Neural progenitor cell (in vitro differentiated cells): ENCODE measurements around the gene DCC. TPM values are rescaled to one million over a fixed set of nuclear protein-coding genes. Genes with fewer than 3 reads are reported as not detected.

Experiments used
- DNase-seq: peaks from one replicate; pipeline ENCODE4 v3.0.0-alpha.2; 2016; ENCODE audit warnings: low spot score
- H2AFZ ChIP-seq: fragments of 200-600 bp; sonication (generic); replicated peaks from 2 replicates; pipeline ENCODE4 v1.6.1; 2016; ENCODE audit warnings: antibody characterized with exemption
- H3F3A ChIP-seq: fragments of 200-600 bp; sonication (generic); 2 replicates; pipeline ENCODE4 v1.6.1; 2016; ENCODE audit warnings: antibody characterized with exemption, low read depth
- H3K27ac ChIP-seq: fragments of 200-600 bp; sonication (generic); 2 replicates; pipeline ENCODE4 v1.5.1; 2016; ENCODE audit warnings: mild to moderate bottlenecking
- H3K27me3 ChIP-seq: fragments of 200-600 bp; sonication (generic); 2 replicates; pipeline ENCODE4 v1.6.1; 2016; ENCODE audit warnings: mild to moderate bottlenecking, moderate library complexity
- H3K36me3 ChIP-seq: fragments of 200-600 bp; sonication (generic); 2 replicates; pipeline ENCODE4 v1.5.1; 2016
- H3K4me1 ChIP-seq: fragments of 200-600 bp; sonication (generic); 2 replicates; pipeline ENCODE4 v1.6.1; 2016; ENCODE audit warnings: mixed run types
- H3K4me2 ChIP-seq: fragments of 200-600 bp; sonication (generic); 2 replicates; pipeline ENCODE4 v1.6.1; 2016
- H3K4me3 ChIP-seq: fragments of 200-600 bp; sonication (generic); 2 replicates; pipeline ENCODE4 v1.5.1; 2016
- H3K79me2 ChIP-seq: fragments of 200-600 bp; sonication (generic); 2 replicates; pipeline ENCODE4 v1.6.1; 2016; ENCODE audit warnings: low read depth
- H3K9ac ChIP-seq: fragments of 200-600 bp; sonication (generic); 2 replicates; pipeline ENCODE4 v1.6.1; 2016
- H3K9me3 ChIP-seq: fragments of 200-600 bp; sonication (generic); 2 replicates; pipeline ENCODE4 v1.5.1; 2016; ENCODE audit warnings: low read depth
- H4K20me1 ChIP-seq: fragments of 200-600 bp; sonication (generic); 2 replicates; pipeline ENCODE4 v1.6.1; 2016; ENCODE audit warnings: low read depth
- H3K27ac Mint-ChIP-seq: 3 replicates; pipeline ENCODE4 v1.8.0; 2021; ENCODE audit warnings: mixed read lengths
- H3K27me3 Mint-ChIP-seq: 2 replicates; pipeline ENCODE4 v1.8.0; 2022; ENCODE audit warnings: low read depth, mild to moderate bottlenecking, inconsistent platforms, moderate library complexity, mixed read lengths; ENCODE audit not compliant: insufficient read depth
- H3K36me3 Mint-ChIP-seq: 3 replicates; pipeline ENCODE4 v1.8.0; 2021; ENCODE audit warnings: mixed read lengths
- H3K4me1 Mint-ChIP-seq: 3 replicates; pipeline ENCODE4 v1.8.0; 2021; ENCODE audit warnings: mixed read lengths
- H3K4me3 Mint-ChIP-seq: 3 replicates; pipeline ENCODE4 v1.8.0; 2021; ENCODE audit warnings: mild to moderate bottlenecking, moderate library complexity, mixed read lengths
- H3K9me3 Mint-ChIP-seq: 3 replicates; pipeline ENCODE4 v1.8.0; 2020; ENCODE audit warnings: mixed read lengths
- EZH2 ChIP-seq: fragments of 200-600 bp; sonication (generic); IDR thresholded peaks from 2 replicates; pipeline ENCODE4 v1.6.1; 2017; ENCODE audit warnings: antibody characterized with exemption, mild to moderate bottlenecking, moderate library complexity
- EZH2phosphoT487 ChIP-seq: fragments of 200-600 bp; sonication (generic); IDR thresholded peaks from 2 replicates; pipeline ENCODE4 v1.6.1; 2017; ENCODE audit warnings: antibody characterized with exemption
- total RNA-seq: library from RNA; depleted of rRNA; stranded (reverse); fragments of >200 nt; gene quantifications from 2 replicates; pipeline ENCODE4 v1.2.3, GENCODE V29; 2015; ENCODE audit warnings: low replicate concordance
- TF ChIP-seq, protein P1 (sequence below): fragments of 200-600 bp; sonication (generic); IDR thresholded peaks from 2 replicates; pipeline ENCODE4 v1.5.1; 2017; ENCODE audit warnings: antibody characterized with exemption, mild to moderate bottlenecking

DCC gene
- total RNA-seq, 1 donor from 2014 or later: 0.41 TPM

DNA sequence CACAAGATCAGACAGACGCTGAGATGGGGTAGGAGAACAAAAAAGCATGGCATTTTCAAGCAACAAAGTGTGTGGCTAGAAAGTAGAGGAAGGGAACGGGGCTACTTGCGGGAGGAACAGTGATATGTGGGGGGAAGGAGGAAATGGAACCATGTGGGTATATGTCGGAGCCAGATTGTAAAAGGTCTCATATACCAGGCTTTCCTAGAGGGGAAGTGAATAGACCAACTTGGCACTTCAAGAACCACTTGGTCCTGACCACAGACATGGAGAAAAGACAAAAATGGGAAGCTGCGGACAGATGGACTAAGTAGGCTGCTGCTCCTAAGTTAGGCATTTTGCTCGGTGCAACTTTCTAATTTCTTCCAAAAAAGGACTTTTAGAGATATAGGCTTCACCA is 196.0 kb downstream of the DCC start:
- no peak for TF ChIP-seq EZH2phosphoT487
- TF ChIP-seq, protein P1, sequence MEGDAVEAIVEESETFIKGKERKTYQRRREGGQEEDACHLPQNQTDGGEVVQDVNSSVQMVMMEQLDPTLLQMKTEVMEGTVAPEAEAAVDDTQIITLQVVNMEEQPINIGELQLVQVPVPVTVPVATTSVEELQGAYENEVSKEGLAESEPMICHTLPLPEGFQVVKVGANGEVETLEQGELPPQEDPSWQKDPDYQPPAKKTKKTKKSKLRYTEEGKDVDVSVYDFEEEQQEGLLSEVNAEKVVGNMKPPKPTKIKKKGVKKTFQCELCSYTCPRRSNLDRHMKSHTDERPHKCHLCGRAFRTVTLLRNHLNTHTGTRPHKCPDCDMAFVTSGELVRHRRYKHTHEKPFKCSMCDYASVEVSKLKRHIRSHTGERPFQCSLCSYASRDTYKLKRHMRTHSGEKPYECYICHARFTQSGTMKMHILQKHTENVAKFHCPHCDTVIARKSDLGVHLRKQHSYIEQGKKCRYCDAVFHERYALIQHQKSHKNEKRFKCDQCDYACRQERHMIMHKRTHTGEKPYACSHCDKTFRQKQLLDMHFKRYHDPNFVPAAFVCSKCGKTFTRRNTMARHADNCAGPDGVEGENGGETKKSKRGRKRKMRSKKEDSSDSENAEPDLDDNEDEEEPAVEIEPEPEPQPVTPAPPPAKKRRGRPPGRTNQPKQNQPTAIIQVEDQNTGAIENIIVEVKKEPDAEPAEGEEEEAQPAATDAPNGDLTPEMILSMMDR: no peak
- TF ChIP-seq EZH2: no peak
- peaks cover 5% of the 10 kb centered on the region for H3K36me3 Mint-ChIP-seq
- H3K4me1 Mint-ChIP-seq: no peaks in the 10 kb centered on the region
- H3K9me3 ChIP-seq: no peaks in the 10 kb centered on the region
- H3K27me3 Mint-ChIP-seq: no peaks in the 10 kb centered on the region
- H3K27ac Mint-ChIP-seq: no peak overlapping the region
- DNase-seq: no peak
- no peaks in the 10 kb centered on the region for H3K4me1 ChIP-seq
- no peak overlapping the region for H3K27ac ChIP-seq
- peaks cover 2% of the 10 kb centered on the region for H3K9me3 Mint-ChIP-seq
- H3K4me2 ChIP-seq: no peak overlapping the region
- H3F3A ChIP-seq: no peaks in the 10 kb centered on the region
- H3K79me2 ChIP-seq: no peaks in the 10 kb centered on the region
- H4K20me1 ChIP-seq: no peaks in the 10 kb centered on the region
- H3K4me3 Mint-ChIP-seq: no peak overlapping the region
- no peaks in the 10 kb centered on the region for H3K27me3 ChIP-seq
- no peaks in the 10 kb centered on the region for H3K36me3 ChIP-seq
- H3K4me3 ChIP-seq: no peak overlapping the region
- H3K9ac ChIP-seq: no peak overlapping the region
- no peak overlapping the region for H2AFZ ChIP-seq

DNA sequence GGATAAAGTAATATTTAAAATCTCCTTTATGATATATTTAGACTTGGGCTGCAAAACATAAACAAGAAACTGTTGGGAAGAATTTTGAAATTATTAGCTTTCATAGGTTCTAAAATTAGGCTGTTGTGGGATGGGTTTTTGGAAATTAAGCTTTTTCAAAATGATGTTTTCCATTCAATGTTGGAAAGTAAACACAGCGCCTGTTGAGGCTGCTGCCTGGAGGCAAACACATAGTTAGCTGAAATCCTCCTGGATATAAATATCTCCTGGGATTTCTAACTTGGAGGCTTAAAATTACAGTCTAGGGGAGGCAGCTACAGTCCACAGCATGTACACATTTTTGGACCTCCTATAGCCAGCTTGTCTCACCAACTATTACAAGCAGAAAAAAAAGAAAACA is 197.3 kb downstream of the DCC start:
- Histone ChIP-seq H3K27ac (no peak overlapping the region), H3K4me3 (no peak overlapping the region), H2AFZ (no peak overlapping the region), H3K79me2 (no peaks in the 10 kb centered on the region), H3K4me2 (no peak overlapping the region), H3K27me3 (no peaks in the 10 kb centered on the region), H4K20me1 (no peaks in the 10 kb centered on the region), H3K36me3 (no peaks in the 10 kb centered on the region), H3F3A (no peaks in the 10 kb centered on the region), H3K9ac (no peak overlapping the region), H3K4me1 (no peaks in the 10 kb centered on the region), H3K9me3 (no peaks in the 10 kb centered on the region)
- Mint-ChIP-seq H3K36me3 (peaks cover 5% of the 10 kb centered on the region), H3K27me3 (no peaks in the 10 kb centered on the region), H3K4me1 (no peaks in the 10 kb centered on the region), H3K27ac (no peak overlapping the region), H3K9me3 (peaks cover 2% of the 10 kb centered on the region), H3K4me3 (no peak overlapping the region)
- DNase-seq: no peak
- TF ChIP-seq EZH2phosphoT487: no peak
- TF ChIP-seq EZH2: no peak
- TF ChIP-seq, protein P1: no peak

DNA sequence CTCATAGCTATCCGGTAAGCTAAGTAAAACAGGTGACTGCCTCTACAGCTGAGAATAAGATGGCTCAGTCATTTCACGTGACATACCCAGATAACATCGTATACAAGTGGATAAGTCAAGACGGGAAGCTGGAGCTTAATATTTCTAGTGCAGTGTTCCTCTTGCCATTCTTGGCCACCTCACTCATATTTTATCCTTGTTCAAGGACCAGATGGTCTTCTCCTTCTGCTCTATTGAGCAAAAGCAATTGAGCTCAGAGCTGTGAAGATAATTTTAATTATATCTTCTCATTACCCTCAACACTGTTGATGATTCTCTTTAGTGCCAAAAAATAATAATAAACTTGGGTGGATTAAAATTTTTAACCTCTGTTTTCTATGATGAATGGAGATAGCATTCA is 201.1 kb downstream of the DCC start:
- no peak overlapping the region for H3K4me3 Mint-ChIP-seq
- H3K27ac Mint-ChIP-seq: no peak overlapping the region
- no peak for TF ChIP-seq EZH2
- TF ChIP-seq, protein P1: no peak
- TF ChIP-seq EZH2phosphoT487: no peak

More for the DNA sequence above, 201.1 kb downstream of the DCC start:
- H3F3A ChIP-seq: no peaks in the 10 kb centered on the region
- no peaks in the 10 kb centered on the region for H3K79me2 ChIP-seq
- H4K20me1 ChIP-seq: no peaks in the 10 kb centered on the region
- Mint-ChIP-seq H3K4me1 (no peaks in the 10 kb centered on the region), H3K9me3 (peaks cover 2% of the 10 kb centered on the region), H3K27me3 (no peaks in the 10 kb centered on the region), H3K36me3 (peaks cover 5% of the 10 kb centered on the region)
- H3K4me1 ChIP-seq: no peaks in the 10 kb centered on the region
- no peak for DNase-seq
- no peaks in the 10 kb centered on the region for H3K27me3 ChIP-seq
- H3K36me3 ChIP-seq: no peaks in the 10 kb centered on the region
- no peak overlapping the region for H3K4me2 ChIP-seq
- H3K9ac ChIP-seq: no peak overlapping the region
- no peak overlapping the region for H3K4me3 ChIP-seq
- no peaks in the 10 kb centered on the region for H3K9me3 ChIP-seq
- no peak overlapping the region for H3K27ac ChIP-seq
- no peak overlapping the region for H2AFZ ChIP-seq
